ENCODE results near the gene TBRG1.

The TBRG1 gene

GRCh38 chr11:124667601-124668000, 44.9 kb downstream of the TBRG1 start:
- no peak for DNase-seq

GRCh38 chr11:124669193-124669592, 46.5 kb downstream of the TBRG1 start:
- peak; percentile 15 for DNase-seq

- no peak for DNase-seq
Measured at GRCh38 chr11:124670732-124671131, 48.1 kb downstream of the TBRG1 start.

GRCh38 chr11:124672536-124673215, 50.0 kb downstream of the TBRG1 start:
- no peak for DNase-seq

- peak; percentile 71 for DNase-seq
Measured at GRCh38 chr11:124673333-124674167, 50.9 kb downstream of the TBRG1 start, which contains the start of the genes SIAE and SPA17. Gene SIAE (minus strand): TSS chr11:124673739. CDS start chr11:124673708, 31 bp downstream. Gene SPA17 (plus strand): TSS chr11:124673904. CDS start chr11:124675265, 1,361 bp downstream.

- no peak for DNase-seq
Measured at GRCh38 chr11:124674168-124674517, 51.5 kb downstream of the TBRG1 start.

GRCh38 chr11:124674571-124674970, 51.9 kb downstream of the TBRG1 start:
- no peak for DNase-seq

- DNase-seq, result no peak
Measured at GRCh38 chr11:124676386-124676785, 53.7 kb downstream of the TBRG1 start.

GRCh38 chr11:124678416-124678815, 55.8 kb downstream of the TBRG1 start:
- DNase-seq, result no peak

- no peak for DNase-seq
Measured at GRCh38 chr11:124681421-124681820, 58.8 kb downstream of the TBRG1 start.

- no peak for DNase-seq
Measured at GRCh38 chr11:124682443-124682842, 59.8 kb downstream of the TBRG1 start.

Data from NCI-H1436 (cell line).